ENCODE results near the gene MAP4K2.

MAP4K2 gene

DNA sequence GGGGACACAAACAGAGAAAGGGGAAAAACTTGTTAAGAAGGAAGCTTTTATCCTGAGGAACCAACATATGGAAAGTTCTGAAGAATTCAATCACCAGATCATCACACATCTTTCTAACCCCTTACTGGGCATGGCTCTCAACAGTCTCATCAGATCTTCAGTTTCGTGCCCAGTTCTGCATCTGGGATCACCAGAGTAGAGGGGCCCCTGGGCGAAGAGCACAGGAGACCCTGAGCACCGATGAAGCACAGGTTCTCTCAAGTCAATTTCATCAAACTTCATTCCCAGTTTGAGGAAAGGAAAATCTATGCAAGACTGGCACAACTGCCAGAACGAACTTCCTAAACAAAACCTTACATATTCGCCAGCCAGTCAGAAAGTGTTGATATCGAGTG, 34.7 kb downstream of the MAP4K2 start:
- DNase-seq (ENCODE audit: low read depth, low spot score): no peak

DNA sequence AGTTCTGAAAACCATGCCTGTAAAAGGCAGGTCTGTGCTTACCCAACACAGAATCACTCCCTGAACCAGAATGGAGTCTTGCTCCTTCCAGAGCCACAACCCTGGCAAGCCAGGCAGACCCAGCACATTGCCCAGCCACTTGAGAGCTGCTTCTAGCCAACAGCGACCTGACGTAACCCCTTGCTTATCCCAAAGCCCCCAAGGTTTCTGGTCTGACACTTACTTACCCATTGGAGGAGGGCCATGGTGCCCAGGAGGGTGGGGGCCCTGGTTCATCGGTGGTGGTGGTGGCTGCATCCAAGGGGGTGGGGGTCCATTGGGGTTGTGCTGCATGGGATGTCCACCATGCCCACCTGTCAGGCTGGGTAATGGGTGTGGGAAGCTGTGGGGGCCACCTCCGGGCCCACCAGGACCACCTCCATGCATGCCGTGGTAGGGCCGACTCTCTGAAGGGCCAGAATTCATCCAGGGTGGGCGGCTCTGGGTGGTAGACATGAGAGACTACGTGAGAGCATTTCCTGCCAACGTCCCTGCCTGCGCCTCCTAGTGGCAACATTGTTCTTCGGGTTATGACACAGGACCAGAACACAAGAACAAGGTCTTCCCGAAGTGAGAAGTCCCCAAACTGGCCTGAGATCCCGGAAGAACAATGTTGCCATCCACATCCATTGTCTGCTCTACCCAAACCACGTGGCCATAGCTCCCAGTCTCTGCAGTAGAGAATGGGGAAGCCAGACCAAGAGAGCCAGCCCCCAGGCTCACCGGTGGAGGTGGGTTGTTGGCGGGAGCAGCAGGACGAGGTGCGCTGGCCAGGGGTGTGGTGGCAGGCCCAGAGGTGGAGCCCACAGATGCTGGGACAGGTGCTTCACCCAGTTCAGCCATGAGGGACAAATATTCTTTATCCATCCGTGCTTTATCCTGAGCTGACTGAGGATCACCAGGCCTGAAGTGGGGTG, 35.4 kb downstream of the MAP4K2 start:
- peak; percentile 88 for DNase-seq (ENCODE audit: low read depth, low spot score)

DNA sequence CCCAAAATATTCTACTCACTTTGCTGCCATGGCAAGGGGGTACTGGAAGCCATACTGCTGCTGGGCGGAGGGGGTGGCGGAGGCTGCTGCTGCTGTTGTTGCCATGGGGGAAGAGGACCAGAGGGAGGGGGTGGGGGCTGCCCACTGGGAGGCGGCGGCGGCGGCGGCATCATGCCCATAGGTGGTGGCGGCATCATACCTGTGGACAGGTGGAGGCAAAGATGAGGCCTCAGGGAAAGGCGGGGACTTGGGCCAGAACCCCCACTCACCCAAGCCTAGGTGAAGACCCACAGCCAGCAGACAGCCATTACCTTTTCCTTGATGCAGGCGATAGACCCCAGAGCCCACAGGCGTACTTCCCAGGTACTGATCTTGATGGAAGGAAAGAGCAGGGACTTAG, 36.1 kb downstream of the MAP4K2 start:
- no peak for DNase-seq (ENCODE audit: low read depth, low spot score)

DNA sequence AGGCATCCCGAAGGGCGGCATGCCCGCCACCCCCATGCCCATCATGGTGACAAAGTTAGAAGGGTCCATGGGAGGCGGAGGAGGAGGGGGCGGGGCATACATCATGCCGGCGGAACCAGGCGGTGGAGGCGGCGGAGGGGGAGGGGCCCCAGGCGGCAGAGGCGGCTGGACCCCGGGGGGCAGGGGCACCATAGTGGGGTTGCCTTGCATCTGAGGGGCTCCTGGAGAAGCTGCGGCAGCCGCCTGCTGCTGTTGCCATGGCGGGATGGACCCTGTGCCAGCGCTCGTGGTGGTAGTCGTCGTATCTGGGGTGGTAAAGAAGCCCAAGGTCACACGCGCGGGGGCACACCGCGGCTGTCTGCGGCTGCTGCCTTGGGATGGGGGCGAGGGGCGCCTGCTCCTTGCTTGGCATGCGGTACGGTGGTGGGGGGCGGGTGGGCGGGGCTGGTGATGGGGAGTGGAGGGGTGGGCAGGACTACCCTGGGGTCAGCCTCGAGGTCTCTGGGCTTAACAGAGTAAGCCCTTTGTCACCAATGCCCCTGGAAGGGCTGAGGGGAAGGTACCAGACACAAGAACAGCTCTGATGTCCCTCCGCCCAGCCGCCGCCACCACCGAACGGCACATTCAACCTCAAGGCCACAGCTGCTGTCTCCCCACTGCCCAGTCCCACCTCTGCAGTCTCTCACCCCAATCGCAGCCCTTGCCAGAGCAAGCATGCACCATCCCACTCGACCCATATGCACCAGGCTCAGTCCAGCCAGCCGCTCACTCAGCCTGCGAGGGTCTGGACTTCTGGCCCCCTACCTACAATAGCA, 37.0 kb downstream of the MAP4K2 start:
- DNase-seq (ENCODE audit: low read depth, low spot score): no peak

DNA sequence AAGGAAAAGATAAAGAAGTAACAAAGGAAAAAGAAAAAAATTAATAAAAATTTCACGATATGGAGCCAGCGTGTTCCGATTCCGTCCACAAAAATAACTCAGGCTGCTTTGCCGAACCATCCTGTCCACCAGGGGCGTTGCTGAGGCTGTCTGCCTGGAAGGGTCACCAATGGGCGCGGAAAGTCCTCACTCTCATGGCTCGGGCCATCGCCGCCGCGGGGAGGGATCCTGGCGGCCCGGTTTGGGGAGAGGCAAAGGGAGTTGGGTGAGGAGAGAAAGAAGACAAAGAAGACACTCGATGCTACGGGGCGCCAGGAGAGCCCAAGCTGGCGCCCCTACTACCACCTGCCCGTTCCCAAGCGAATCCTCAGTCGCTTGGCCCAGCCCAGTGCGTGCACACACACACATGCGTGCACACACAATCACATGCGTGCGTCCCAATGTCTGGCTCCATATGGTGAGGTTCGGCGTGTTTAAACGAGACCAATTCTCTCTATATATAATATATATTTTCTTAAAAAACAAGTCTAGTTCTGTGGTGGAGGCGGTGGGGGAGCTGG, 37.6 kb downstream of the MAP4K2 start:
- DNase-seq (ENCODE audit: low read depth, low spot score): peak; percentile 53

DNA sequence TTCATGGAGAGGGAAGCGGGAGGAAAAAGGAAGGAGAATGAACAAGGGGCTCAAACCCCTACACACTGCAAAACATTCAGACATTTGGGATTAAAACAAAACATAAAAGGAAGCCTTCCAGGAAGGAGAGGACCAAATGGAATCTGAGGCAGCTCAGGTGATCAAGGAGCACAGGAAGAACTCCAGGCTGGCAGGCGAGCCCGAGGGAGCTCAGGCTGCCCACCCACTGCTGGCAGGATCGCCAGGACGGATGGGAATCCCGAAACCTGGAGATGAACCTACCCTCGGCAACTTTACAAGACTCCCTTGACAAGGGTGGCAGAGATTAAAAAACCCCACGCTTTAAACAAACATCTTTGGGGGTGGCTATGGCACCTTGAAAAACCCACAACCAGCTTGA, 38.3 kb downstream of the MAP4K2 start:
- no peak for DNase-seq (ENCODE audit: low read depth, low spot score)

DNA sequence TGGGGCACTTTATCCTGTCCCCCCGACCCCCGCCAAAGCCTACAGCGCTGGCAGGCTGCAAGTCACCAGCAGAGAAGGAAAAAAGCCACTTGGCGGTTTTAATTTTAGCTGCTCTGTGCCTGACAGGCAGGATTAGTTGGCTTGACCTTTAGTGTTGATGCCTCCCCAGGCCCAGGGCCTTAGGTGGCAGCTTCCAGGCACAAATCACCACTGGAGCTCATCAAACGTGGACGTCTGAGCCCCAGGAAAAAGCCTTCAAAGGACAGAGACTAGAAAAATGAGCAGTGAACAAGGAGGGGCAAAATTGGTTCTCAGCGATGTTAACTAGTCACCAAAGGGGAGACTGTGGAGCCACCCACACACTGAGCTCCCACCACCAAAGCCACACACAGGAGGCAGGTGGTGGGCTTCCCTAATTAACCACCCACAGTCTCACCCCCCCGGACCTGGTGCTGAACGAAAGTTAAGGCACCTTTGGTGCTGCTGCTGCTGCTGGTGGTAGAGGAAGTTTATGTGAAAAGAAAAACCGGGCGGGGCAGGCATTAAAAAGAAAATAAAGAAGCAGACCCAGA, 38.9 kb downstream of the MAP4K2 start:
- peak; percentile 48 for DNase-seq (ENCODE audit: low read depth, low spot score)

DNA sequence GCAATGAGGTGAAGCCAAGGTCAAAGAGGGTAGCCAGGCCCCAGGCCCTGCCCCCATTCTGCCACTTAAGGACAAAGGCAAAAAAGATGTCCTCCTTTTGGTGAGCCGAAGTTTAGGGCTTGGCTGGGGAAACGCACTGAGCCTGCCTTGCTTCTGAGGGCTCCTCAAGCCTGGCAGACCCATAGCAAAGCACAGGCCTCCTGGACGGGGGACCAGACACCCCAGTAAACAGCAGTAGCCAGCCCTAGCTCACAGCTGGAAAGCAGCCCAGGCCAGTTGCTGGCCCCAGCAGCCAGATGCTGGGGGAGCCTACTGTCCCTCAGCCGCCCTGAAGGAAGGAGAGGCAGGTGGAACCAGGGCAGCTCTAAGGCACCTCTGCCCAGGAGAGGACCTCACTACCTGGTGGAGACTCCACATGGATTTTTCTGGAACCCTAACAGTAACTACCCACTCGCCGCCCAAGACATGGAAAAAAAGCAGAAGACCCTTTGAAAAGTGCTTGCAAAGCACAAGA, 39.4 kb downstream of the MAP4K2 start:
- DNase-seq (ENCODE audit: low read depth, low spot score): no peak

DNA sequence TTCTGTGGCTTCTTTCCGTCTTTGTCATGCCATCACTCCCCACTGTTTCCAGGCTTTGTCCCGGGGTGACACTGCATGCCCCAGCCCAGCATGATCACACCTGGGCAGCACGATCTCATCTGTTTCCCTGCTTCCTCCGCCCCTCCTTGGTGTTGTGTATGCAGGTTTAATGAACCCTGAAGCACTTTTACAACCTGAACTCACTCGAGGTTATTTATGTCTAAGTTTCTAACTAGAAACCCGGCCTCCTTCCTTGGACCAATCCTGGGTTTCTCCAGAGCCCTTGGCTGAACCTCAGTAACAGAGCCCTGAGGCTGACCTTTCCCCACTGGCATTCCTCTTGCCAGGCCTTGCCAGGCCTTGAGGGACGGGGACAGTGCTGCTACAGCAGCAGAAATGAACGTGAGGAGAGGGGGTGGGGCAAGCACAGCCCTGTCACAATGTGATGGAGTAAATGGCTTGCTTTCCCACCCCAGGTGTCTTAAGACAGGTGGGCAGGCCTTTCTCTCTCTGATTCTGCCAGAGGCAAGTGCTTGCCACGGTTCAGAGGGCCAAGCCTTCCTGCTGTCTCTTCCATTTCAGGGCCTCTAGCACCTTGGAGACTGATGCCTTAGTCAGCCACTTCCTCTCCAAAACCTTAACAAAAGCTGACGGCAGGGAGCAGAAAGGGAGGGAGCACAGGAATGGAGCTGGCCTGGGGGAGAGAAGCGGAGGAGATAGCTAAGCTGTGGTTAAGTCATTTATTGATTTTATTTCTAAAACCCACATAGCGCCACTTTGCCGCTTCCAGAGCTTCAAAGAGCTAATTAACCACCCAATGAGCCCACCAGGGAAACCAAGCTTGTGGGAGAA, 40.1 kb downstream of the MAP4K2 start:
- DNase-seq (ENCODE audit: low read depth, low spot score): peak; percentile 84

DNA sequence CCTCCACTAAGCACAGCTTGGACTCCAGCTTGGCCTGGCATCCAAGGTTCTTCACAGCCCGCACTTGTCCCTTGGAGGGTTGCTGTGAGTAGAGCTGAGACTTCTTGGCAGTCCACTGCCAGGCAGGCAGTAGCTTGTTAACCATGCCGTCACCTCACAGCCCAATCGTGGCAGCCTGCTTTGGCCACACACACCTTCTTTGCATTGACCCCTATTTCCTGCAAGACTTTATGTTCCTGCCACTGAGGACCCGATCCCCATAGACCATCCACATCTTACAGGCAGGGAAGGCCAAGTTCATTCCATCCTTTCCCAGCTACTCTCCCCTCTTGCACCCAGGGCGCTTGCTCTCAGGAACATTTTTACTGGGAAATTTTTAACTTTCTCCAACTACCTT, 40.7 kb downstream of the MAP4K2 start:
- no peak for DNase-seq (ENCODE audit: low read depth, low spot score)

DNA sequence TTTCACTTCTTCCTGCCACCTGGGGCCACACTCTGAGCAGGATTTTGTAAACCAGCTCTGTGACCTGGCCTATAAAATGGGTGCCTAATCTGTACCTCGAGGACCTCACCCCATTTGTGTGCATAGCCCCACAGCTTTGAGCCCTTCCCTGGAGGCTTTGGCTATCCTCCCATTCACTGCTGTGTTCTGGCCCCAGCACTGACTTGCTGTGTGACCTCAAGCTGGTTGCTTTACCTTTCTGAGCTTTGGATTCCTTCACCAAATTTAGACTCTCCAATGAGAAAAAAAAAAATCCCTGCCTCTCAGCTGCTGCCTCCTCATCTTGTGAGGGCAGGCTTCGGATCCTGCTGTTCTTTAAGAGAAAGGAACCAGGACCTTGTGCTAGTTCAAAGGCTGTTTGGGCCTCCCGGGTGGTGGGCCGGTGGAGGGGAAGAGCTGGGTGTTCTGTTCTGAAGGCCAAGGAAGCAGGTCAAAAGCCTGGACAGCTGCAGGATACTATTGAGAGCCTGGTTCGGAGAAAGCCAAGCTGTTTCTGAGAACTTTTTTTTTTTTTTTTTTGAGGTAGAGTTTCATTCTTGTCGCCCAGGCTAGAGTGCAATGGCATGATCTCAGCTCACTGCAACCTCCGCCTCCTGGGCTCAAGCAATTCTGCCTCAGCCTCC, 42.1 kb downstream of the MAP4K2 start:
- no peak for DNase-seq (ENCODE audit: low read depth, low spot score)

DNA sequence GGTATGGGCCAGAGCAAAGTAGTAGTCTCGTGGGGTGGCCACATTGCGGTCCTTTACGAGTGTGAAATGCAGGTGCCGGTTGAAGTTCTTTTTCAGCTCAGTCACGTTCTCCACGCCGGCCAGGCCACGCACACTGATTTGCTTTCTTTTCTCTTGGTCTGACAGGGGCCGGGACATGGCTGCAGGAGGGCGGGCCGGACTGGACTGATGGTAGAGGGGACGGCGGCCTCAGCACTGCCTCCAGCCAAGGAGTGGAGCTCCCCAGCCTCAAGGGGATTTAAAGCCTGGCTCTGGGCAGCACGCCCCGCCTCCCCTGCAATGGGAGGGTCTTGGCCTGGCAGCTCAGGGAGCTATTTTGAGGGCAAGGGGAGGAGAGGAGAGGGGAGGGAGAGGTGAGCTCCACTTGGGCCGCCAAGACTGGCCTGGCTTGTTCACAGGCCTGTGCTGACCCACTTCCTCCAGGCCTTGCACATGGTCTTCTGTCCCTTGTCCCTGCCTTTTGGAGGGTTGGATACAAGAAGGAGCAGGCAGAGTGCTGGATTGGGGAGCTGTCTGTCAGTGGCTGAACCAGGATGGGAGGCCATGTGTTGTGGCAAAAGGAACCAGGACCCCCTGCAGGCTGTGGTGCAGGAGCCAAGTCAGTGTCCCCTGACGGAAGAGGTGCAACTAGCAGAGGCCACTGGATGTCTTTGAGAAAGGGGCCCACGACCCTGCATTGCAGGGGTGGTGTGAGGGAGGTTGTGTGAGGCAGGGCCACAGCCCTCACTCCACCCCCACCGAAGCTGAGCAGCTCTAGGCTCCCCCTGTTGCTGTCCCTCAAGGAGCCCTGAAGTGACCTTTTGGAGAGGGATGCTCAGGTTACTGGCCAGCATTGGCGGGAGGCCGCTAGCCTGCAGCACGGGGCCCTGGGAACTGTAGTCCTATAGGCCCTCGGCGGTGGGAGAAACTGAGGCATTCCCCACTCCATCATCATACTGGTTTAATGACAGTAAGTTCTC, 43.0 kb downstream of the MAP4K2 start, which contains the start of gene PYGM:
PYGM (minus strand) TSS at position 253 of the 998 bp plus-strand sequence; CDS start at position 177, 76 bp downstream.
- DNase-seq (ENCODE audit: low read depth, low spot score): peak; percentile 90

DNA sequence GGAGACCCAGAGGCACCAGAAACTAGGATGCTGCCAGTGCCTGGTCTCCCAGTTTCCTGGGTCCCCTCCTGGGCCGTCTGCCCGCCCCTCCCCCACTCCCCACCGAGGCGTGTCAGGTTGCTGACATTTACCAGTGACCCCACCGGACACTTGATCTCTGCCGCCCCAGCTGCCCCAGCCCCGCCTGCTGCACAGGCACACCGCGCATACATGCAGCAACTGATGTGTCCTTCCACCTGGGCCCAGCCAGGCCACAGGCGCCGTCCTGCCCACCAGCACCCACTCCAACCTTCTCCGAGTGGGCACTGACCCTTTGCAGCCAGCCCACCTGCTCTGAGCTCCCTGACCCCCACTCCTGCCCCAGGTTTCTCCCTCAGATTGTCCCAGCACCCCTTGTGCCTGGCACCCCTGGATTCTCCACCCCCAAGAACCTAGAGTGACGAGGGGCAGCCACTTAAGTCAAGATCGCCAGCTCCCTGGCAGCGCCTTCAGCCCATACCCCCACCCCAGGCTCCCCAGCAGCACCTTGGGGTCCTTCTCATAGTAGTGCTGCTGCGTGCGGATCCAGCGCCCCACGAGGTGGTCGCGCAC, 43.8 kb downstream of the MAP4K2 start:
- DNase-seq (ENCODE audit: low read depth, low spot score): no peak

DNA sequence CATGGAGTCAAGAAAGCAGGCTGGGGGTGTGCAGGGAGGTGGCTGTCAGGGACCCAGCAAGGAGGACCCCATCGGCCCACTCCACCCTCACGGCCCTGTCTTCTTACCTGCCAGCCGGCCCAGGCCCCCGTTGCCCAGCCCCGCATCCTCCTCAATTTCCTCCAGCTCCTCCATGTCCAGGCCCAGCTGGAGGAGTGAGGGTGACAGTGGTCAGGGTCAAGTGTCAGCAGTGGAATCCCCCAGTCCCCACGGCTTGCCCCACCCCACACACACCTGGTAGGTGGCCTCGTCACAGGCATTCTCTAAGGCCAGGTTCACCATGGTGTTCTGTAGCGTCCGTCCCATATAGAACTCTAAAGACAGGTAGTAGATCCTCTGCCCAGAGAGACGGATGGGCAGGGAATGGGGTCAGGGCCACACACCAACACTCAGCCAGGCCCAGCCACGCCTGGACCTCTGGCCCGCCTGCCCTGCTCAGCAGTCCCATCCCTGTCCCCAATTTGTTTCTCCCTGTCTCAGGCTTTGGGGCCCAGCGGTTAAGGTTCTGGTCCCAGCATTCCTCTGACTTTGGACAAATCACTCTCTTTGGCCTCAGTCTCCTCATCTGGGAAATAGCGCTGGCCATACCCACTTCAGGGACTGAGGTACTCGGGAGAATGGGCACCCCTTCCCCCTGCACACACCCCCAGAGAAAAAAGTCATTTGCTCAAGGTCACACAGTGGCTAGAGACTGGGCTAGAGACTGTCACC, 44.5 kb downstream of the MAP4K2 start:
- DNase-seq (ENCODE audit: low read depth, low spot score): no peak

DNA sequence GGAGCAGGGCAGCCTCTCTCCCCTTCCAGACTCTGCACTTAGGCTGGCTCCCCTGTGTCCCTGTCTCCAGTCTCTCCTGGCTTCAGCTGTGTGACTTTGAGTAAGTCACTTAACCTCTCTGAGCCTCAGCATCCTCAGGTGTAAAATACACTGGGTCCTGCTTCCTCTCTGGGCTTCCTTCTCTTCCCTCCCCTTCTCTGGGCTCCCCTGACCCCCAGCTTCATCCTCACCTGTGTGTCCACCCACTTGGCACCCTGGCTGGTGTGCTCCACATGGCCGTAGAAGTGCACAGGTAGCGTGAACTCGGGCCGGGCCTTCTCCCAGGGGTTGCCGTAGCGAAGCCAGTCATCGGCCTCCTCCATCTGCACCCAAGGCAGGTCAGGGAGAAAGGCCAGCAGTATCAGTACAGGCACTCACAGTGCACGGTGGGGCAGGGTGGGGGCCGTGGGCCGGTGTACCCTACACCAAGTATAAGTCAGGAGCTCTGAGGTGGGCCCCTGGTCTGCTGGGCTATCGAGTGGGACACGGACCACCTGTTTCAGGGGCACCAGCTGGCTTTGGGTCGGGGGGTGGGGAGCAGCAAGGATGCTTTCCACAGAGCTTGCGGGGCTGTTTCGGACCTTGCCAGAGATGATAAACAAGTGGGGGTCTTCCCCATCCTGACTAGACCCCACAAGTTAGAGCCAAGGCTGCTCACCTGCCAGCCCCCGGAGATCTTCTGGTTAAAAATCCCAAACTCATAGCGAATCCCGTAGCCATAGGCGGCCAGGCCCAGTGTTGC, 45.3 kb downstream of the MAP4K2 start:
- no peak for DNase-seq (ENCODE audit: low read depth, low spot score)

DNA sequence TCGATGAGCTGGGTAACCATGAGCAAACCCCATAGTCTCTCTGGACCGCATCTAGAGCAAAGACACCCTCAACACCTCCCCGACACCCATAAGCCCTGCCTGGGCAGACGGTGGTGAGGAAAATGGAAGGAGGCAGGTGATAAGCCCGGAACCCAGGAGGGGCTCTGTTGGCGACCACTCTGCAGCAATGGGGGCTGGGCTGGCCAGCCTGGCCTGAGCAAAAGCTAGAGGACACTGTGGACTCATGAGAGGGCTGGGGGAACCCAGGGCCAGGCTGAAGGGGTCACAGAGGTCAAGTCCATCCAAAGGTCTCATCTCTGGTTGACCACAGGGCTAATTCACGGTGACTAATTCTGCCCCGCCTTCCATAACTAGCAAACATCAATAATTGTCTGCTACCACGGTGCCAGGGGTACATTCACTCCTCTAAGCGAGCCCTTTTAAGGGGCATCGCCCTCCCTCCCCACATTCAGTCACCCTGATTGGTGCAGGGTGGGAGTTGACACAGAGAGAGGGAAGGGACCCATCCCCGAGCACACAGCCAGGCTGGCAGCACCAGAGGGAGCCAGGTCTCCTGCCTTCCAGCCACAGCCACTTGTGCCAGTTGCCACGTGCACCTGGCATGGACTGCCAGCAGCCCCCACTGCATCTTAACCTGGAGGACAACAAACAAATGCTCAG, 47.2 kb downstream of the MAP4K2 start:
- DNase-seq (ENCODE audit: low read depth, low spot score): no peak
